OCI-LY7 (cell line): ENCODE data around the gene RLBP1. TPM values are rescaled to one million over a fixed set of nuclear protein-coding genes. Genes with fewer than 3 reads are reported as not detected.

Experiments used
- BruUV-seq: library from RNA; stranded (reverse); fragments of 400-500 nt; replicated peaks from 2 replicates; lab custom pipeline; 2021; lab: Mats Ljungman, UMichigan
- CTCF ChIA-PET: fragments of 300-600 bp; sonication (Branson Sonifier 250); formaldehyde crosslinking; loops from one replicate; lab custom pipeline; 2022; ENCODE audit warnings: antibody characterized with exemption; ENCODE audit not compliant: unreplicated experiment; lab: Charles Lee
- POLR2A ChIA-PET: fragments of 300-600 bp; sonication (Branson Sonifier 250); formaldehyde crosslinking; loops from one replicate; lab custom pipeline; 2022; ENCODE audit warnings: antibody characterized with exemption; lab: Charles Lee
- DNase-seq: peaks from one replicate; pipeline ENCODE4 v3.0.0-alpha.2; 2015; ENCODE audit warnings: low spot score
- H2AFZ ChIP-seq: fragments of 200-600 bp; sonication (generic), shearing (Covaris generic); 2 replicates; pipeline ENCODE4 v1.6.1; 2014; ENCODE audit warnings: mild to moderate bottlenecking, antibody characterized with exemption, low read length, moderate library complexity
- H3K27ac ChIP-seq: fragments of 200-600 bp; sonication (generic); 2 replicates; pipeline ENCODE4 v1.5.1; 2014; ENCODE audit warnings: mixed run types, low read depth, mild to moderate bottlenecking, moderate library complexity, low read length, inconsistent platforms; ENCODE audit not compliant: poor library complexity, severe bottlenecking
- H3K36me3 ChIP-seq: fragments of 200-600 bp; sonication (generic); 2 replicates; pipeline ENCODE4 v1.6.1; 2014; ENCODE audit warnings: mild to moderate bottlenecking, antibody characterized with exemption, low read length, moderate library complexity, mixed read lengths; ENCODE audit not compliant: insufficient read depth
- H3K4me1 ChIP-seq: fragments of 200-600 bp; sonication (generic); 2 replicates; pipeline ENCODE4 v1.5.1; 2014; ENCODE audit warnings: mild to moderate bottlenecking, low read length; ENCODE audit not compliant: insufficient read depth, poor library complexity, severe bottlenecking
- H3K4me2 ChIP-seq: fragments of 200-600 bp; sonication (generic); 2 replicates; pipeline ENCODE4 v1.6.1; 2014; ENCODE audit warnings: mild to moderate bottlenecking, low read length
- H3K4me3 ChIP-seq: fragments of 200-600 bp; sonication (generic); 2 replicates; pipeline ENCODE4 v1.5.1; 2014; ENCODE audit warnings: mild to moderate bottlenecking, low read depth, low read length; ENCODE audit not compliant: poor library complexity, severe bottlenecking
- H3K79me2 ChIP-seq: fragments of 200-600 bp; sonication (generic); 2 replicates; pipeline ENCODE4 v1.6.1; 2016; ENCODE audit warnings: low read depth, mild to moderate bottlenecking, low read length, moderate library complexity, mixed read lengths; ENCODE audit not compliant: insufficient read depth
- H3K9me2 ChIP-seq: fragments of 200-600 bp; sonication (generic); 2 replicates; pipeline ENCODE4 v1.6.1; 2016; ENCODE audit warnings: mild to moderate bottlenecking, low read length, mixed read lengths; ENCODE audit not compliant: insufficient read depth
- H3K9me3 ChIP-seq: fragments of 200-600 bp; sonication (generic); 2 replicates; pipeline ENCODE4 v1.6.1; 2014; ENCODE audit warnings: mild to moderate bottlenecking, mixed run types, low read length, mixed read lengths
- H4K20me1 ChIP-seq: fragments of 200-600 bp; sonication (generic); 2 replicates; pipeline ENCODE4 v1.6.1; 2014; ENCODE audit warnings: mild to moderate bottlenecking, antibody characterized with exemption, low read length, moderate library complexity, mixed read lengths; ENCODE audit not compliant: insufficient read depth
- CTCF ChIP-seq: fragments of 200-600 bp; sonication (generic); conservative IDR thresholded peaks from 2 replicates; pipeline ENCODE4 v1.5.1; 2014; ENCODE audit warnings: mild to moderate bottlenecking, antibody characterized with exemption, low read length, moderate library complexity, mixed read lengths
- EZH2phosphoT487 ChIP-seq: fragments of 200-600 bp; sonication (generic); IDR thresholded peaks from 2 replicates; pipeline ENCODE4 v1.6.1; 2018; ENCODE audit warnings: low read depth, borderline replicate concordance, mild to moderate bottlenecking, mixed run types, antibody characterized with exemption, low read length, moderate library complexity, mixed read lengths
- intact Hi-C: fragments of 100-400 bp; cut with micrococcal nuclease; formaldehyde crosslinking; loops from one replicate; pipeline ENCODE4 v1.10.0; 2022; ENCODE audit not compliant: unreplicated experiment
- total RNA-seq, 2 experiments: library from RNA; depleted of rRNA in 1 of 2; stranded (reverse); fragments of >200 nt in 1 of 2; shearing (Covaris generic) in 1 of 2; gene quantifications; 2 replicates each; pipeline ENCODE4 v1.2.3, GENCODE V29; 2014 to 2022

RLBP1 gene
- total RNA-seq, 2 experiments from 2014 or later: not detected

GRCh38 chr15:89192766-89193165 is 28.6 kb downstream of the RLBP1 start:
- Histone ChIP-seq H3K79me2 (no peaks in the 10 kb centered on the region), H3K36me3 (peaks cover 9% of the 10 kb centered on the region; the same call in 1 of the 2 replicates), H3K4me2 (no peak overlapping the region), H3K4me1 (no peaks in the 10 kb centered on the region), H3K9me3 (no peaks in the 10 kb centered on the region), H3K9me2 (no peaks in the 10 kb centered on the region), H4K20me1 (no peaks in the 10 kb centered on the region), H3K4me3 (no peak overlapping the region), H3K27ac (no peak overlapping the region), H2AFZ (no peak overlapping the region)
- ChIA-PET CTCF (no interaction called here), POLR2A (interaction anchor here (0.6 kb wide), 1 partner anchor 82 kb away, joined by 3 read pairs; no protein-coding TSS in a partner anchor)
- intact Hi-C loops: no loop called here
- TF ChIP-seq CTCF (no peak), EZH2phosphoT487 (no peak)
- no peak for DNase-seq
- no TSS peak for BruUV-seq

- TF ChIP-seq CTCF (no peak), EZH2phosphoT487 (no peak)
- Histone ChIP-seq H3K36me3 (peaks cover 9% of the 10 kb centered on the region; the same call in 1 of the 2 replicates), H3K4me3 (no peak overlapping the region), H3K27ac (no peak overlapping the region), H3K9me3 (no peaks in the 10 kb centered on the region), H3K79me2 (no peaks in the 10 kb centered on the region), H4K20me1 (no peaks in the 10 kb centered on the region), H3K4me1 (no peaks in the 10 kb centered on the region), H2AFZ (no peak overlapping the region), H3K9me2 (no peaks in the 10 kb centered on the region), H3K4me2 (no peak overlapping the region)
- POLR2A ChIA-PET: no interaction called here
- CTCF ChIA-PET: no interaction called here
- no TSS peak for BruUV-seq
- intact Hi-C loops: no loop called here
- no peak for DNase-seq
Measured at GRCh38 chr15:89192136-89192535, 29.2 kb downstream of the RLBP1 start.

- Histone ChIP-seq H2AFZ (no peak overlapping the region), H3K79me2 (no peaks in the 10 kb centered on the region), H3K9me2 (no peaks in the 10 kb centered on the region), H3K27ac (no peak overlapping the region), H4K20me1 (no peaks in the 10 kb centered on the region), H3K9me3 (no peaks in the 10 kb centered on the region), H3K4me3 (no peak overlapping the region), H3K36me3 (peaks cover 4% of the 10 kb centered on the region; the same call in 1 of the 2 replicates), H3K4me1 (no peaks in the 10 kb centered on the region), H3K4me2 (no peak overlapping the region)
- TF ChIP-seq EZH2phosphoT487 (no peak), CTCF (no peak)
- no TSS peak for BruUV-seq
- no peak for DNase-seq
- intact Hi-C loops: no loop called here
- ChIA-PET CTCF (interaction anchor here (0.6 kb wide), 1 partner anchor 894 kb away, joined by 4 read pairs; no protein-coding TSS in a partner anchor), POLR2A (interaction anchor here (0.6 to 1.0 kb wide), 2 partner anchors 28 to 1503 kb away, joined by 3 to 9 read pairs; no protein-coding TSS in a partner anchor)
Measured at GRCh38 chr15:89187986-89188514, 33.3 kb downstream of the RLBP1 start.
